Activated T-cell treated with anti-CD3 and anti-CD28 coated beads, Interleukin-2, amount 50 U/mL, for 72 hours (primary cell): ENCODE measurements around the gene F7. TPM values are rescaled to one million over a fixed set of nuclear protein-coding genes. Genes with fewer than 3 reads are reported as not detected.

ENCODE experiments used
- ATAC-seq, 2 donors: fragments of 150-1000 bp; cut with Tn5 transposase; replicated peaks in 1 of 2; 2 replicates each; pipeline ENCODE4 v1.10.0; 2021; ENCODE audit warnings: moderate library complexity in 2 of 2, mild to moderate bottlenecking in 1 of 2
- DNase-seq, 2 donors: peaks; one replicate each; pipeline ENCODE4 v3.0.0; 2021 to 2022; ENCODE audit warnings: mixed read lengths in 1 of 2
- H3K27ac Mint-ChIP-seq: one replicate; pipeline ENCODE4 v1.8.0; 2022; ENCODE audit warnings: mild to moderate bottlenecking, moderate library complexity, mixed read lengths
- H3K27me3 Mint-ChIP-seq: one replicate; pipeline ENCODE4 v1.8.0; 2022; ENCODE audit warnings: low read depth, mixed read lengths
- H3K36me3 Mint-ChIP-seq, 2 donors: one replicate each; pipeline ENCODE4 v1.8.0; 2022; ENCODE audit warnings: mixed read lengths in 2 of 2, mild to moderate bottlenecking in 1 of 2; ENCODE audit not compliant: insufficient read depth in 2 of 2
- H3K4me1 Mint-ChIP-seq: one replicate; pipeline ENCODE4 v1.8.0; 2022; ENCODE audit warnings: low read depth, mixed read lengths
- H3K4me3 Mint-ChIP-seq, 2 donors: one replicate each; pipeline ENCODE4 v1.8.0; 2022; ENCODE audit warnings: mild to moderate bottlenecking in 2 of 2, mixed read lengths in 2 of 2, moderate library complexity in 2 of 2
- H3K9me3 Mint-ChIP-seq, 2 donors: one replicate each; pipeline ENCODE4 v1.8.0; 2022; ENCODE audit warnings: mixed read lengths in 2 of 2
- total RNA-seq, 2 donors: library from RNA; stranded (reverse); gene quantifications; one replicate each; pipeline ENCODE4 v1.2.3, GENCODE V29; 2022

Gene F7
- total RNA-seq, 2 donors from 2014 or later: not detected

GRCh38 chr13:113151745-113152690 lies 46.4 kb downstream of the F7 start:
- H3K27ac Mint-ChIP-seq: no peak overlapping the region

GRCh38 chr13:113152691-113152983 lies 47.0 kb downstream of the F7 start:
- Mint-ChIP-seq H3K4me1 (peaks cover 11% of the 10 kb centered on the region), H3K27me3 (peaks cover 10% of the 10 kb centered on the region), H3K9me3 (peaks cover 10% of the 10 kb centered on the region in 2 donors), H3K4me3 (peak overlapping the region; percentile 84), H3K36me3 (peaks cover 14 to 18% of the 10 kb centered on the region in 2 donors), H3K27ac (peak overlapping the region; percentile 10)
- ATAC-seq: no peak
- no peak for DNase-seq

More at GRCh38 chr13:113151745-113152690, 46.4 kb downstream of the F7 start:
- H3K36me3 Mint-ChIP-seq: peaks cover 14% of the 10 kb centered on the region in 2 donors
- peaks cover 8 to 10% of the 10 kb centered on the region in 2 donors for H3K9me3 Mint-ChIP-seq
- ATAC-seq (peak; percentile 39 to 46), DNase-seq (peak in 1 of 2 donors; percentile 17)
- H3K4me1 Mint-ChIP-seq: peaks cover 11% of the 10 kb centered on the region
- H3K4me3 Mint-ChIP-seq: peak overlapping the region; percentile 84
- peaks cover 10% of the 10 kb centered on the region for H3K27me3 Mint-ChIP-seq

- DNase-seq (peak; percentile 21 to 25), ATAC-seq (peak; percentile 40 to 52)
- peak overlapping the region; percentile 26 for H3K27ac Mint-ChIP-seq
- peaks cover 14 to 18% of the 10 kb centered on the region in 2 donors for H3K36me3 Mint-ChIP-seq
- peak overlapping the region; percentile 84 for H3K4me3 Mint-ChIP-seq
- peaks cover 10% of the 10 kb centered on the region in 2 donors for H3K9me3 Mint-ChIP-seq
- peaks cover 11% of the 10 kb centered on the region for H3K4me1 Mint-ChIP-seq
- H3K27me3 Mint-ChIP-seq: peaks cover 10% of the 10 kb centered on the region
Measured at GRCh38 chr13:113152984-113153809, 47.6 kb downstream of the F7 start.

- ATAC-seq: peak; percentile 72 to 83
- Mint-ChIP-seq H3K9me3 (peaks cover 10% of the 10 kb centered on the region in 2 donors), H3K36me3 (peaks cover 14 to 18% of the 10 kb centered on the region in 2 donors), H3K27me3 (peaks cover 10% of the 10 kb centered on the region), H3K4me3 (peak overlapping the region; percentile 76 to 84), H3K4me1 (peaks cover 11% of the 10 kb centered on the region), H3K27ac (no peak overlapping the region)
- DNase-seq: peak; percentile 64 to 67
Measured at GRCh38 chr13:113153810-113154748, 48.5 kb downstream of the F7 start.

GRCh38 chr13:113155201-113155600 lies 49.6 kb downstream of the F7 start:
- no peak for ATAC-seq
- Mint-ChIP-seq H3K36me3 (peaks cover 14 to 18% of the 10 kb centered on the region in 2 donors), H3K27me3 (peaks cover 10% of the 10 kb centered on the region), H3K4me3 (peak overlapping the region; percentile 54 to 78), H3K27ac (no peak overlapping the region), H3K9me3 (peaks cover 10% of the 10 kb centered on the region in 2 donors), H3K4me1 (peaks cover 11% of the 10 kb centered on the region)
- DNase-seq: no peak

- Mint-ChIP-seq H3K9me3 (peaks cover 10% of the 10 kb centered on the region in 2 donors), H3K27ac (no peak overlapping the region), H3K36me3 (peaks cover 14 to 18% of the 10 kb centered on the region in 2 donors), H3K4me3 (no peak overlapping the region), H3K27me3 (peaks cover 10% of the 10 kb centered on the region), H3K4me1 (peaks cover 14% of the 10 kb centered on the region)
- ATAC-seq (no peak), DNase-seq (no peak)
Measured at GRCh38 chr13:113155982-113156655, 50.5 kb downstream of the F7 start.

- H3K36me3 Mint-ChIP-seq: peaks cover 14 to 18% of the 10 kb centered on the region in 2 donors
- ATAC-seq (no peak), DNase-seq (no peak)
- no peak overlapping the region for H3K27ac Mint-ChIP-seq
- no peak overlapping the region for H3K4me3 Mint-ChIP-seq
- H3K4me1 Mint-ChIP-seq: peaks cover 14% of the 10 kb centered on the region
- peaks cover 7% of the 10 kb centered on the region for H3K27me3 Mint-ChIP-seq
- H3K9me3 Mint-ChIP-seq: peaks cover 10% of the 10 kb centered on the region in 2 donors
Measured at GRCh38 chr13:113157206-113157928, 51.8 kb downstream of the F7 start.

GRCh38 chr13:113157929-113158747 lies 52.5 kb downstream of the F7 start, which contains the start of gene PROZ:
PROZ (plus strand) TSS chr13:113158648; CDS start chr13:113158661, 13 bp downstream.
- no peaks in the 10 kb centered on the region for H3K27me3 Mint-ChIP-seq
- no peak for ATAC-seq
- H3K27ac Mint-ChIP-seq: no peak within 1 kb of the TSS
- DNase-seq: no peak
- peaks cover 11 to 16% of the 10 kb centered on the region in 2 donors for H3K36me3 Mint-ChIP-seq
- H3K4me1 Mint-ChIP-seq: peaks cover 7% of the 10 kb centered on the region
- no peak within 1 kb of the TSS for H3K4me3 Mint-ChIP-seq
- H3K9me3 Mint-ChIP-seq: peaks cover 10% of the 10 kb centered on the region in 2 donors

- Mint-ChIP-seq H3K36me3 (peaks cover 11 to 15% of the 10 kb centered on the region in 2 donors), H3K4me3 (no peak overlapping the region), H3K4me1 (peaks cover 7% of the 10 kb centered on the region), H3K9me3 (peaks cover 10% of the 10 kb centered on the region in 2 donors), H3K27me3 (no peaks in the 10 kb centered on the region), H3K27ac (no peak overlapping the region)
- DNase-seq (no peak), ATAC-seq (no peak)
Measured at GRCh38 chr13:113158946-113159345, 53.4 kb downstream of the F7 start.

- DNase-seq (no peak), ATAC-seq (no peak)
- H3K4me3 Mint-ChIP-seq: no peak overlapping the region
- H3K27me3 Mint-ChIP-seq: no peaks in the 10 kb centered on the region
- H3K4me1 Mint-ChIP-seq: peaks cover 7% of the 10 kb centered on the region
- H3K27ac Mint-ChIP-seq: no peak overlapping the region
- peaks cover 11 to 15% of the 10 kb centered on the region in 2 donors for H3K36me3 Mint-ChIP-seq
- H3K9me3 Mint-ChIP-seq: peaks cover 10% of the 10 kb centered on the region in 2 donors
Measured at GRCh38 chr13:113159701-113160100, 54.1 kb downstream of the F7 start.

GRCh38 chr13:113160983-113161382 lies 55.4 kb downstream of the F7 start:
- Mint-ChIP-seq H3K36me3 (peaks cover 2 to 4% of the 10 kb centered on the region in 2 donors), H3K27me3 (no peaks in the 10 kb centered on the region), H3K9me3 (peaks cover 0 to 2% of the 10 kb centered on the region in 2 donors), H3K27ac (no peak overlapping the region), H3K4me1 (peaks cover 8% of the 10 kb centered on the region), H3K4me3 (peak overlapping the region; percentile 52 to 58)
- DNase-seq (no peak), ATAC-seq (no peak)
